GM12878 (cell line): ENCODE data around the gene GOLGA6L7. TPM values are rescaled to one million over a fixed set of nuclear protein-coding genes. Genes with fewer than 3 reads are reported as not detected.

Experiments
- ATAC-seq: fragments of 200-7000 bp; cut with Tn5 transposase; 3 replicates; pipeline ENCODE4 v1.9.1; 2020; ENCODE audit warnings: mild to moderate bottlenecking, moderate library complexity
- BruUV-seq: library from RNA; stranded (reverse); fragments of 400-500 nt; replicated peaks from 2 replicates; lab custom pipeline; 2021; lab: Mats Ljungman, UMichigan
- CTCF ChIA-PET: fragments of 300-600 bp; sonication (Branson Sonifier 250); formaldehyde crosslinking; extraction: SDS; loops from one replicate; lab custom pipeline; 2021; ENCODE audit warnings: inconsistent platforms; lab: Yijun Ruan, JAX
- POLR2A ChIA-PET: fragments of 350-600 bp; formaldehyde crosslinking; extraction: SDS; loops from one replicate; lab custom pipeline; 2021; ENCODE audit warnings: inconsistent platforms; lab: Charles Lee
- RAD21 ChIA-PET: fragments of 300-600 bp; sonication (Branson Sonifier 250); formaldehyde crosslinking; loops from one replicate; lab custom pipeline; 2023; ENCODE audit warnings: antibody characterized with exemption; ENCODE audit not compliant: unreplicated experiment; lab: Charles Lee
- SMC1A ChIA-PET: fragments of 300-600 bp; sonication (Branson Sonifier 250); formaldehyde crosslinking; loops from one replicate; lab custom pipeline; 2023; ENCODE audit not compliant: unreplicated experiment, uncharacterized antibody; lab: Charles Lee
- DNase-seq: peaks from one replicate; pipeline ENCODE4 v3.0.0-alpha.2; 2011; ENCODE audit warnings: low read depth, low spot score
- FAIRE-seq: peaks from 3 replicates; lab custom pipeline; 2011; peaks lifted over from hg19 to GRCh38; lab: Jason Lieb, UNC
- H2AFZ ChIP-seq: 2 replicates; pipeline ENCODE4 v1.6.0; 2011; ENCODE audit warnings: low read depth, low read length, control low read depth; ENCODE audit not compliant: control insufficient read depth
- H3K27ac ChIP-seq: 2 replicates; pipeline ENCODE4 v1.5.1; 2011; ENCODE audit warnings: control low read depth; ENCODE audit not compliant: control insufficient read depth, insufficient read depth
- H3K27me3 ChIP-seq, 2 experiments: replicated peaks in 1 of 2; 2 replicates each; pipeline versions ENCODE4 v1.6.0 to v1.6.1; 2011; ENCODE audit warnings: low read length in 1 of 2; ENCODE audit not compliant: control insufficient read depth in 2 of 2, insufficient read depth in 2 of 2
- H3K36me3 ChIP-seq, 2 experiments: 2 replicates each; pipeline ENCODE4 v1.5.1; 2011; ENCODE audit warnings: low read length in 1 of 2; ENCODE audit not compliant: control insufficient read depth in 2 of 2, insufficient read depth in 2 of 2
- H3K4me1 ChIP-seq: 2 replicates; pipeline ENCODE4 v1.6.1; 2011; ENCODE audit warnings: mild to moderate bottlenecking, low read length, moderate library complexity, mixed read lengths; ENCODE audit not compliant: control insufficient read depth, insufficient read depth
- H3K4me2 ChIP-seq: 2 replicates; pipeline ENCODE4 v1.6.0; 2011; ENCODE audit warnings: control low read depth; ENCODE audit not compliant: control insufficient read depth, insufficient read depth
- H3K4me3 ChIP-seq: fragments of 200-600 bp; sonication (generic); 2 replicates; pipeline ENCODE4 v1.5.1; 2016
- H3K79me2 ChIP-seq: 2 replicates; pipeline ENCODE4 v1.6.0; 2011; ENCODE audit warnings: low read length; ENCODE audit not compliant: control insufficient read depth, insufficient read depth
- H3K9ac ChIP-seq: 2 replicates; pipeline ENCODE4 v1.8.0; 2011; ENCODE audit warnings: low read length, control low read depth, mixed read lengths; ENCODE audit not compliant: control insufficient read depth, insufficient read depth
- H3K9me3 ChIP-seq: replicated peaks from 3 replicates; pipeline ENCODE4 v1.5.1; 2011; ENCODE audit warnings: mild to moderate bottlenecking, low read length; ENCODE audit not compliant: control insufficient read depth, insufficient read depth
- H4K20me1 ChIP-seq: 2 replicates; pipeline ENCODE4 v1.6.0; 2011; ENCODE audit not compliant: control insufficient read depth, insufficient read depth
- CBX3 ChIP-seq: fragments of 200-600 bp; sonication (generic); IDR thresholded peaks from 2 replicates; pipeline ENCODE4 v1.6.1; 2016; ENCODE audit warnings: low read depth, borderline replicate concordance
- CBX5 ChIP-seq: sonication (generic); IDR thresholded peaks from 2 replicates; pipeline ENCODE4 v1.6.1; 2016; ENCODE audit warnings: low read depth, moderate library complexity, mild to moderate bottlenecking, inconsistent platforms
- HCFC1 ChIP-seq: fragments of 150-350 bp; IDR thresholded peaks from 2 replicates; pipeline ENCODE4 v1.6.1; 2014; ENCODE audit warnings: low read length
- IKZF1 ChIP-seq: fragments of 450-650 bp; conservative IDR thresholded peaks from 2 replicates; pipeline ENCODE4 v1.6.1; 2017; ENCODE audit warnings: antibody characterized with exemption, mild to moderate bottlenecking
- IRF4 ChIP-seq: IDR thresholded peaks from 2 replicates; pipeline ENCODE4 v1.6.1; 2011; ENCODE audit warnings: low read depth, low read length
- WGBS: methylation state at CpG from one replicate; pipeline ENCODE4 v1.1.6; 2016; ENCODE audit warnings: low lambda C conversion rate; ENCODE audit not compliant: insufficient replicate concordance, insufficient coverage; ENCODE audit errors: missing lambda C conversion rate; 5-methylcytosine and 5-hydroxymethylcytosine counted together
- in situ Hi-C: fragments of 300-500 bp; cut with MboI; formaldehyde crosslinking; loops from 9 replicates; pipeline ENCODE4 v1.14.3; 2018; ENCODE audit warnings: mixed read lengths
- intact Hi-C: fragments of 100-400 bp; cut with micrococcal nuclease; formaldehyde crosslinking; loops from one replicate; pipeline ENCODE4 v1.14.2; 2022; ENCODE audit not compliant: unreplicated experiment
- polyA plus RNA-seq, 11 experiments: library from polyadenylated mRNA; depleted of rRNA in 4 of 11; unstranded in 6 of 11; stranded (reverse) in 5 of 11; fragments of >200 nt; fragmentation: Nextera tagmentation in 4 of 11; fragmentation: Illumina TruSeq in 1 of 11; extraction: Ambion mirVana in 4 of 11; extraction: Trizol in 1 of 11; gene quantifications; 1 replicate in 1 of 11; 2 replicates in 10 of 11; pipeline versions ENCODE4 v1.2.1 to v1.2.3, GENCODE V29; 2011 to 2016; ENCODE audit warnings: inconsistent platforms in 2 of 11, missing spikeins in 2 of 11, low read depth in 1 of 11
- total RNA-seq, 4 experiments: library from RNA; depleted of rRNA in 3 of 4; stranded (reverse); fragments of >200 nt in 3 of 4; fragmentation: Illumina TruSeq in 1 of 4; extraction: Trizol in 1 of 4; gene quantifications; 2 replicates each; pipeline versions ENCODE4 v1.2.1 to v1.2.3, GENCODE V29; 2013 to 2021
- TF ChIP-seq, protein P1 (sequence below): fragments of 450-650 bp; IDR thresholded peaks from 2 replicates; pipeline ENCODE4 v1.6.1; 2017; ENCODE audit warnings: mild to moderate bottlenecking, low read depth, inconsistent platforms; ENCODE audit not compliant: poor library complexity, severe bottlenecking
- TF ChIP-seq, protein P2 (sequence below): IDR thresholded peaks from 2 replicates; pipeline ENCODE4 v1.6.1; 2012; ENCODE audit warnings: low read depth, low read length, improper control_type of control experiment
- TF ChIP-seq, protein P3 (sequence below): fragments of 450-650 bp; IDR thresholded peaks from 2 replicates; pipeline ENCODE4 v1.6.1; 2018; ENCODE audit warnings: mild to moderate bottlenecking, low read depth, moderate library complexity; ENCODE audit not compliant: partially characterized antibody

The GOLGA6L7 gene
- total and polyA plus RNA-seq, 10 of the 15 experiments (the other 5 are each of a cell fraction or from before 2014, with no cell fraction given): not detected

DNA sequence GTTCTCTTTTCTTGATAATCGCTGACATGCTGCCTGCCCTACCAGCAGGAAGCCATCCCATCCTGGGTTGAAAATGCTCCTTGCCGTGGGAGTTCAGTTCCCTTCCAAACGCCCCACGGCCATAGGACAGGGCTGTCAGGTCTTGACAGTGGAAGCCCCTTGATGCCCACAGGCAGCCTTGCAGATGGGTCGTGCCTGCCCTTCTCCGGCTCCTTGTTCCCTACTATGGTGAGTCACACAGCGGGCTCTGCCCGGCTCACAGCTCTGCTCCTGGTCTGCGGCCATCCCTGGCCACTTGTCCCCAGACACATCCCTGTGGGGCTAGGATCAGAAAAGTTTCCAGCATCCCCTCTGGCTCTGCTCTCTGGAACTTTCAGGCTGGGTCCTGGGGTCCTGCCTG lies 31.1 kb upstream of the GOLGA6L7 start (continued):
- TF ChIP-seq, protein P1, sequence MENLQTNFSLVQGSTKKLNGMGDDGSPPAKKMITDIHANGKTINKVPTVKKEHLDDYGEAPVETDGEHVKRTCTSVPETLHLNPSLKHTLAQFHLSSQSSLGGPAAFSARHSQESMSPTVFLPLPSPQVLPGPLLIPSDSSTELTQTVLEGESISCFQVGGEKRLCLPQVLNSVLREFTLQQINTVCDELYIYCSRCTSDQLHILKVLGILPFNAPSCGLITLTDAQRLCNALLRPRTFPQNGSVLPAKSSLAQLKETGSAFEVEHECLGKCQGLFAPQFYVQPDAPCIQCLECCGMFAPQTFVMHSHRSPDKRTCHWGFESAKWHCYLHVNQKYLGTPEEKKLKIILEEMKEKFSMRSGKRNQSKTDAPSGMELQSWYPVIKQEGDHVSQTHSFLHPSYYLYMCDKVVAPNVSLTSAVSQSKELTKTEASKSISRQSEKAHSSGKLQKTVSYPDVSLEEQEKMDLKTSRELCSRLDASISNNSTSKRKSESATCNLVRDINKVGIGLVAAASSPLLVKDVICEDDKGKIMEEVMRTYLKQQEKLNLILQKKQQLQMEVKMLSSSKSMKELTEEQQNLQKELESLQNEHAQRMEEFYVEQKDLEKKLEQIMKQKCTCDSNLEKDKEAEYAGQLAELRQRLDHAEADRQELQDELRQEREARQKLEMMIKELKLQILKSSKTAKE: no peak

DNA sequence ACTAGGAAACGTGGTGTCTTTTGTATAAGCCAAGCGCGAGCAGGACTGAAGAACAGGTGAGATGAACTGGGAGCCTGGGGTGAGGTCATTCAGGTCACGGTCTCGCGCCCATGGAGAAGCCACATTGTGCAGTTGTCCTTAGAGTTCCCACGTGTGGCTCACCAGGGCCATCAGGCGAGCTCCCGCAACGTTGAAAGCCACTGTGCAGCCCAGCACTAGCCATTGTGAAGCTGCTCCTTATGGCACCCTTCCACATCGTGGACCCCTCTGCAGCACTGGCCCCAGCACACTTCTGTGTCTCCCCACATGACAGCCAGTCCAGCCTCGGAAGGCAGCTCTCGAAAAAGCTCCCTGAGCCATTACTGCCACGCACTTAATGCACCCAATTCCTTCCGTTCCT lies 29.8 kb upstream of the GOLGA6L7 start:
- TF ChIP-seq, protein P2, sequence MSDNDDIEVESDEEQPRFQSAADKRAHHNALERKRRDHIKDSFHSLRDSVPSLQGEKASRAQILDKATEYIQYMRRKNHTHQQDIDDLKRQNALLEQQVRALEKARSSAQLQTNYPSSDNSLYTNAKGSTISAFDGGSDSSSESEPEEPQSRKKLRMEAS: no peak
- TF ChIP-seq IKZF1 (no peak), IRF4 (no peak), CBX5 (no peak), HCFC1 (no peak), CBX3 (no peak)
- TF ChIP-seq, protein P3, sequence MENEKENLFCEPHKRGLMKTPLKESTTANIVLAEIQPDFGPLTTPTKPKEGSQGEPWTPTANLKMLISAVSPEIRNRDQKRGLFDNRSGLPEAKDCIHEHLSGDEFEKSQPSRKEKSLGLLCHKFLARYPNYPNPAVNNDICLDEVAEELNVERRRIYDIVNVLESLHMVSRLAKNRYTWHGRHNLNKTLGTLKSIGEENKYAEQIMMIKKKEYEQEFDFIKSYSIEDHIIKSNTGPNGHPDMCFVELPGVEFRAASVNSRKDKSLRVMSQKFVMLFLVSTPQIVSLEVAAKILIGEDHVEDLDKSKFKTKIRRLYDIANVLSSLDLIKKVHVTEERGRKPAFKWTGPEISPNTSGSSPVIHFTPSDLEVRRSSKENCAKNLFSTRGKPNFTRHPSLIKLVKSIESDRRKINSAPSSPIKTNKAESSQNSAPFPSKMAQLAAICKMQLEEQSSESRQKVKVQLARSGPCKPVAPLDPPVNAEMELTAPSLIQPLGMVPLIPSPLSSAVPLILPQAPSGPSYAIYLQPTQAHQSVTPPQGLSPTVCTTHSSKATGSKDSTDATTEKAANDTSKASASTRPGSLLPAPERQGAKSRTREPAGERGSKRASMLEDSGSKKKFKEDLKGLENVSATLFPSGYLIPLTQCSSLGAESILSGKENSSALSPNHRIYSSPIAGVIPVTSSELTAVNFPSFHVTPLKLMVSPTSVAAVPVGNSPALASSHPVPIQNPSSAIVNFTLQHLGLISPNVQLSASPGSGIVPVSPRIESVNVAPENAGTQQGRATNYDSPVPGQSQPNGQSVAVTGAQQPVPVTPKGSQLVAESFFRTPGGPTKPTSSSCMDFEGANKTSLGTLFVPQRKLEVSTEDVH: no peak
- Histone ChIP-seq H3K27ac (no peak overlapping the region), H3K4me1 (no peaks in the 10 kb centered on the region), H2AFZ (no peak overlapping the region), H4K20me1 (no peaks in the 10 kb centered on the region), H3K79me2 (no peaks in the 10 kb centered on the region), H3K4me2 (no peak overlapping the region), H3K9me3 (no peaks in the 10 kb centered on the region), H3K4me3 (no peak overlapping the region), H3K9ac (no peak overlapping the region), H3K27me3 (no peaks in the 10 kb centered on the region; a peak in 2 of 4 replicates), H3K36me3 (no peaks in the 10 kb centered on the region)
- intact Hi-C loops: no loop called here
- BruUV-seq: no TSS peak
- DNase-seq: no peak
- ChIA-PET SMC1A (no interaction called here), RAD21 (no interaction called here), POLR2A (no interaction called here), CTCF (no interaction called here)
- 45% methylated on average over 15 of the region's 15 CpGs for WGBS
- ATAC-seq: no peak
- no peak for FAIRE-seq
- in situ Hi-C loops: no loop called here
